GM10266 (cell line): ENCODE results near the gene TPSD1.

Experiments used
- DNase-seq: peaks from one replicate; pipeline ENCODE4 v3.0.0; 2012; ENCODE audit errors: extremely low spot score
- CTCF ChIP-seq: IDR thresholded peaks from 2 replicates; pipeline ENCODE4 v1.5.1; 2012; ENCODE audit warnings: mild to moderate bottlenecking, low read depth; ENCODE audit not compliant: control insufficient read depth, insufficient read depth; ENCODE audit errors: missing control alignments

TPSD1 gene

GRCh38 chr16:1258906-1259759 is 3.3 kb downstream of the TPSD1 start:
- TF ChIP-seq CTCF, result no peak
- DNase-seq, result no peak

- TF ChIP-seq CTCF, result no peak
Observed at GRCh38 chr16:1259760-1260068, 3.8 kb downstream of the TPSD1 start.

GRCh38 chr16:1260101-1260680 is 4.3 kb downstream of the TPSD1 start:
- no peak for TF ChIP-seq CTCF
- no peak for DNase-seq

More at GRCh38 chr16:1259760-1260068, 3.8 kb downstream of the TPSD1 start:
- no peak for DNase-seq

GRCh38 chr16:1261131-1261892 is 5.4 kb downstream of the TPSD1 start:
- DNase-seq, result no peak
- no peak for TF ChIP-seq CTCF

GRCh38 chr16:1262210-1262845 is 6.5 kb downstream of the TPSD1 start:
- no peak for TF ChIP-seq CTCF
- DNase-seq, result no peak

GRCh38 chr16:1262846-1263221 is 7.0 kb downstream of the TPSD1 start:
- DNase-seq, result no peak
- TF ChIP-seq CTCF, result no peak
